Common myeloid progenitor, CD34-positive (primary cell): ENCODE results near the gene PDE5A.
A peak's percentile ranks its signal among the peaks of the same experiment; 100 is the strongest.

Experiments
- CTCF ChIA-PET: fragments of 350-600 bp; sonication (Branson Sonifier 250); formaldehyde crosslinking; loops from one replicate; lab custom pipeline; 2021; ENCODE audit warnings: antibody characterized with exemption; lab: Charles Lee
- POLR2A ChIA-PET: fragments of 350-600 bp; sonication (Branson Sonifier 250); formaldehyde crosslinking; loops from one replicate; lab custom pipeline; 2021; ENCODE audit warnings: antibody characterized with exemption; lab: Charles Lee
- DNase-seq, 3 donors: peaks; one replicate each; pipeline versions ENCODE4 v3.0.0 to v3.0.0-alpha.2; 2013
- H3K27ac ChIP-seq, 2 experiments: 1 replicate in 1 of 2; 2 replicates in 1 of 2; pipeline ENCODE4 v1.7.0; 2013; ENCODE audit warnings: inconsistent platforms in 2 of 2, low read length in 2 of 2, mild to moderate bottlenecking in 2 of 2, low read depth in 1 of 2, moderate library complexity in 1 of 2; ENCODE audit not compliant: severe bottlenecking in 2 of 2, insufficient read depth in 1 of 2, poor library complexity in 1 of 2
- H3K27me3 ChIP-seq, 5 experiments: replicated peaks in 2 of 5; 1 replicate in 3 of 5; 2 replicates in 2 of 5; pipeline versions ENCODE4 v1.6.1 to v1.7.0; 2013; ENCODE audit warnings: low read length in 4 of 5, mild to moderate bottlenecking in 2 of 5, moderate library complexity in 2 of 5, inconsistent platforms in 1 of 5; ENCODE audit not compliant: insufficient read depth in 5 of 5, control insufficient read depth in 4 of 5
- H3K36me3 ChIP-seq, 4 experiments: 1 replicate in 2 of 4; 2 replicates in 2 of 4; pipeline versions ENCODE4 v1.6.1 to v1.7.0; 2013; ENCODE audit warnings: low read length in 3 of 4, control low read depth in 1 of 4, mild to moderate bottlenecking in 1 of 4; ENCODE audit not compliant: control insufficient read depth in 4 of 4, insufficient read depth in 4 of 4
- H3K4me1 ChIP-seq, 4 experiments: 1 replicate in 3 of 4; 2 replicates in 1 of 4; pipeline versions ENCODE4 v1.6.1 to v1.7.1; 2013; ENCODE audit warnings: low read length in 3 of 4, mild to moderate bottlenecking in 3 of 4, control low read depth in 1 of 4, inconsistent platforms in 1 of 4, moderate library complexity in 1 of 4; ENCODE audit not compliant: control insufficient read depth in 4 of 4, insufficient read depth in 4 of 4; ENCODE audit errors: control extremely low read depth in 1 of 4
- H3K4me3 ChIP-seq, 7 experiments: 1 replicate in 4 of 7; 2 replicates in 3 of 7; pipeline versions ENCODE4 v1.5.1 to v1.7.0; 2013; ENCODE audit warnings: mild to moderate bottlenecking in 7 of 7, low read length in 6 of 7, moderate library complexity in 6 of 7, inconsistent platforms in 2 of 7, low read depth in 2 of 7, control low read depth in 1 of 7; ENCODE audit not compliant: insufficient read depth in 4 of 7, control insufficient read depth in 1 of 7; ENCODE audit errors: extremely low read depth in 1 of 7
- H3K9me3 ChIP-seq, 5 experiments: 1 replicate in 4 of 5; 2 replicates in 1 of 5; pipeline versions ENCODE4 v1.6.1 to v1.7.1; 2013; ENCODE audit warnings: low read length in 4 of 5, mild to moderate bottlenecking in 2 of 5, inconsistent platforms in 1 of 5, low read depth in 1 of 5, moderate library complexity in 1 of 5; ENCODE audit not compliant: control insufficient read depth in 4 of 5, insufficient read depth in 2 of 5; ENCODE audit errors: control extremely low read depth in 1 of 5
- WGBS: methylation state at CpG from one replicate; pipeline ENCODE4 v1.1.5; 2013; ENCODE audit not compliant: insufficient coverage; 5-methylcytosine and 5-hydroxymethylcytosine counted together

The PDE5A gene

DNA sequence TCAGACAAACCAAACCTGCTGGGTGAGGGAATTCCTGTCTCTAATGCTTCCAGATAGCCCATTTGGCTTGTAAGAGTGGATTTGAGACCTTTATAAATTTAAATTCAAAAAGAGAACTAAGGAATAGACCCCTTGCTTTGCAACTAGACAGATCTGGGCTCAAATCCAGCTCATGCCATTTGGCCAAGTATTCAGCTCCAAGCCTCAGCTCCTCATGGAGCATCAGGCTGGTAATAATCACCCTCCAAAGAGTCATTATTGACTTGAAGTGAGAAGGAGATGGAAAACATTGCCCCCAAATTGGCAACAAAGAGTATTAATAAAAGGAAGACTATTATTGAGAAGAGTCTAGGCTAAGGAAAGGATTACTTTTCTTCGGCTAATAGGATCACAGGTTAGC, 134.7 kb downstream of the PDE5A start:
- CTCF ChIA-PET: interaction anchor here (0.7 to 3.0 kb wide), 11 partner anchors 8 to 513 kb away, joined by 3 to 35 read pairs (median 3); no protein-coding TSS in a partner anchor
- Histone ChIP-seq H3K27me3 (no peaks in the 10 kb centered on the region), H3K4me3 (no peak overlapping the region), H3K9me3 (no peaks in the 10 kb centered on the region), H3K4me1 (no peaks in the 10 kb centered on the region), H3K36me3 (peaks cover 8 to 21% (median 15%) of the 10 kb centered on the region in 4 experiments), H3K27ac (no peak overlapping the region)
- POLR2A ChIA-PET: no interaction called here
- WGBS: 100% methylated on average over 1 of the region's 1 CpG
- no peak for DNase-seq

DNA sequence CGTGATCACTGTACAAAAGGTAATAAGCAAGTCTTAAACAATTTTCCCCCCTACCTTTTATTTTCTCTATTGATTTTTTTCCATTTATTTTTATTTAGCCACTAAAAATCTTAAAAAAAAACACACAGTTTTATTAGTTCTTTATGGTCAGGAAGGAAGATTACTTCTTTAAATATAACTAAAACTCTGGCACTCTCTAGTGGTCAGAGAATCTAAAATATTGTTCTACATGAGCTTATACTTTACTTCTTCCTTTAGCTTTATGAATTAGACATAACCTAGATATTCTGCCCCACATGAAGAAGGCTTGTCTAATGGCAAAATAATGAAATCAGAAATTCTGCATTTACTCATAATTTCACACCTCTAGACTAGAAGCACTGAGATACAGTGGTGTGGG, 135.2 kb downstream of the PDE5A start:
- WGBS: no CpG with 5 or more reads among the region's 1 CpG
- H3K27ac ChIP-seq: no peak overlapping the region
- no peaks in the 10 kb centered on the region for H3K9me3 ChIP-seq
- DNase-seq: peak; percentile 13 to 41 (median 34)
- ChIA-PET CTCF (interaction anchor here (0.7 to 3.0 kb wide), 11 partner anchors 9 to 512 kb away, joined by 3 to 35 read pairs (median 3); no protein-coding TSS in a partner anchor), POLR2A (no interaction called here)
- H3K36me3 ChIP-seq: peaks cover 4 to 16% (median 11%) of the 10 kb centered on the region in 4 experiments
- no peaks in the 10 kb centered on the region for H3K4me1 ChIP-seq
- no peak overlapping the region for H3K4me3 ChIP-seq
- no peaks in the 10 kb centered on the region for H3K27me3 ChIP-seq

DNA sequence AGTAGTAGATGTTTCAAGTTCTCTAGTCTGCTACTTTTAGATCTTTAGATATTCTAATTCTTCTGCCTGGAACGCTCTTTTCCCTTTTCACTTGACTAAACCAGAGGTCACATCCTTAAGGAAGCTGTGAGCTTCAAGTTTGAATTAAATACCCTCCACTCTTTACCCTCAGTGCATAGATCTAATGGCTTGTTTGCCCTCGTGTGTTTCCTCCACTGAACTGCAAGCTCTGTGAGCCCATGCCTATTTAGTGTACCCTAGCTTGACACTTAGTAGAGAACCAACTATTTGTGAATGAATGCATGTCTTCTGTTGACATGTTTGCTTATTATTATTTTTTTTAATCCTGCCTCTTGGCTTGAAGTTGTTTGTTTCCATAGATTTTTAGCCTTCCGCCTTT, 138.3 kb downstream of the PDE5A start:
- Histone ChIP-seq H3K4me3 (no peak overlapping the region), H3K27ac (no peak overlapping the region), H3K27me3 (no peaks in the 10 kb centered on the region), H3K4me1 (no peaks in the 10 kb centered on the region), H3K9me3 (no peaks in the 10 kb centered on the region), H3K36me3 (peaks cover 1 to 12% (median 2%) of the 10 kb centered on the region in 4 experiments)
- ChIA-PET POLR2A (no interaction called here), CTCF (interaction anchor here (0.7 to 2.3 kb wide), 7 partner anchors 10 to 508 kb away, joined by 3 to 9 read pairs (median 4); no protein-coding TSS in a partner anchor)
- WGBS: 100% methylated on average over 1 of the region's 3 CpGs
- DNase-seq: peak in 2 of 3 donors; percentile 40 to 43

DNA sequence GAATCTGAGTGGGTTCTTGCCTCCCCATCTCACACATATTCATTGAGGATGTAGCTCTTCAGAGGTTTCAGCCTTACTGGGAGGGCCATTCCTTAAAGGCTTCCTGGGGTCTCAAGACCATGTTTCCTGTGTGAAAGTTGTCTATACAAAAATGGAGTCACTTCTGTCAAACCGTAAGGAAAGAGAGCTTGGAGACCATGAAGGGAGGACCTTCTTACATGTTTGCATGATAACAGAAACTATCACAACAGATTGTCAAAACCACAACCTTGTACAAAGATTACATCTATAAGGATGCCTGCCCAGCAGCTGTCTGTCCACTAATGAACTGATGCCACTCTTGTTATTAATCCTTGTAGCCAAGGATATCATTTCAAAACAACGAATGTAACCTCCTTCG, 139.3 kb downstream of the PDE5A start:
- peaks cover 0 to 8% (median under 1%) of the 10 kb centered on the region in 4 experiments for H3K36me3 ChIP-seq
- 100% methylated on average over 1 of the region's 3 CpGs for WGBS
- CTCF ChIA-PET: interaction anchor here (2.0 to 2.3 kb wide), 2 partner anchors 10 to 173 kb away, joined by 5 to 9 read pairs; no protein-coding TSS in a partner anchor
- H3K4me1 ChIP-seq: no peaks in the 10 kb centered on the region
- H3K9me3 ChIP-seq: peaks cover 0 to 5% (median 0%) of the 10 kb centered on the region in 5 experiments
- POLR2A ChIA-PET: no interaction called here
- no peak overlapping the region for H3K27ac ChIP-seq
- no peak for DNase-seq
- H3K27me3 ChIP-seq: no peaks in the 10 kb centered on the region
- no peak overlapping the region for H3K4me3 ChIP-seq

DNA sequence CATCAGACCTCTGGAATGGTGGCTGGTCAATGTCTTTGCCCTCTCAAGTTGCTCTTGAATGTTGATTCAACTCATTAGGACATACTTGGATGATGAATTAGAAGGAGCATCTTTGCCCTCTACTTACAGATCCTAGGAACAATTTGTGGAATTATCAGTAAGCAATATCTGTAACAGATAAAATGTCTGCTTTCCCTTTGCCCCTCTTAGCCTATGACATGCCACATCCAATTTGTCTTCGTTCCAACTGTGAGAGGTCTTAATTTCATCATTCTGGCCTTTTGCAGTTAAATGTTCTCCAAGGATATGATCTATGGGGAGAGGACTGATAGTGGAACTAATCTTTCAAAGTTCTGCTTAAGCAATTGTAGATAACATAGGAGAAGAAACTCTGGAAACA, 148.3 kb downstream of the PDE5A start:
- WGBS: no CpG with 5 or more reads among the region's 1 CpG

DNA sequence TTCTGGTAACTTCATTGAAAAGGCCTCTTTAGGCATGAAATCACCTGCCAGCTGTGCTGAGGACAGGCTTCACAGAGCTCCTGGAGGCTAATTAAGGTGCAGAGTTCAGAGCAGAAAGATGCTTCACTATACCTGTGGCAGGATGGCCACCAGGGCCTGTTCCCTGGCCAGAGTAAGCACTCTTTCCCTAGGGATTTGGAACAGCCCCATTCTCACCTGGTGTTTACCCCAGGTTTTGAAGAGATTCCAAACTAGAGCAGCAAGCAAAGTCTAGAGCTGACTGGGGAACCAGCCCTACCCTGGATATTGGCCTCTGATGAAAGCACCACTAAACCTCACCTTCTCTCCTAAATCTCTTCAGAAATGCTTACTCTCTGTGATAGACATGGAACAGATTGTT, 148.8 kb downstream of the PDE5A start:
- Histone ChIP-seq H3K27ac (no peak overlapping the region), H3K27me3 (no peaks in the 10 kb centered on the region), H3K9me3 (peaks cover 0 to 13% (median 2%) of the 10 kb centered on the region in 5 experiments), H3K4me1 (no peaks in the 10 kb centered on the region), H3K36me3 (peaks cover 9 to 40% (median 19%) of the 10 kb centered on the region in 4 experiments), H3K4me3 (no peak overlapping the region)
- POLR2A ChIA-PET: no interaction called here
- no peak for DNase-seq
- CTCF ChIA-PET: interaction anchor here (1.5 to 2.0 kb wide), 2 partner anchors 11 to 13 kb away, joined by 3 to 4 read pairs; no protein-coding TSS in a partner anchor

More for the DNA sequence above, 148.3 kb downstream of the PDE5A start:
- ChIA-PET POLR2A (no interaction called here), CTCF (interaction anchor here (1.5 to 2.0 kb wide), 2 partner anchors 10 to 12 kb away, joined by 3 to 4 read pairs; no protein-coding TSS in a partner anchor)
- H3K4me1 ChIP-seq: no peaks in the 10 kb centered on the region
- DNase-seq: no peak
- peaks cover 0 to 14% (median 2%) of the 10 kb centered on the region in 5 experiments for H3K9me3 ChIP-seq
- no peaks in the 10 kb centered on the region for H3K27me3 ChIP-seq
- peaks cover 9 to 36% (median 19%) of the 10 kb centered on the region in 4 experiments for H3K36me3 ChIP-seq
- no peak overlapping the region for H3K27ac ChIP-seq
- H3K4me3 ChIP-seq: no peak overlapping the region

DNA sequence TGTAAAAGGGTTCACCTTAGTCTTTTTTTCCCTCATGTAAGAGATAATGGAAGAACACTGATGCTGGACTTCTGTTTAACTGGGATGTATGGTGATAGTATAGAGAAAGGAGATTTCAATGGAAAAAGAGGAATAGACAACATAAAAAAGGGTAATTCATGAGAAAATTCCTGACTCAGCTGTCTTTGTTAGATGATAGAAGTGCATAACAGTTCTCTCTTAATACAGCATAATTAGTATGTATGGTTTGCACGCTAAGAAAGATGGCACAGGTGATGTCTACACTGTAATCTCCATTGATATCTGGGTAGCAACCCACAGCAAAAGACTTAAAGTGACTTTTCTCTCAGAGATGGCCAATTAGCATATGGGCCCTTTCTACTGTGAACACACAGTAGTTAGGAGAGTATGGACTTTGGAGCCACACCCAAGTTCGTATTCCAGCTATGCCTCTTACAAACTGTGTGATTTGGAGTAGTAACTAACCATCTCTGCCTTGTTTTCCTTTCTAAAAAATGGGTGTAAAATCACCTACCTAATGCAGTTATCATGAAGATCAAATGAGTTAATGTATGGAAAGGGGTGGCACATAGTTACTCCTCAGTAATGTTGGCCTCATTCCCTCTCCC, 149.3 kb downstream of the PDE5A start:
- 90% methylated on average over 2 of the region's 2 CpGs for WGBS
- no peak for DNase-seq
- Histone ChIP-seq H3K4me3 (no peak overlapping the region), H3K27ac (no peak overlapping the region), H3K4me1 (no peaks in the 10 kb centered on the region), H3K9me3 (peaks cover 0 to 9% (median 2%) of the 10 kb centered on the region in 5 experiments), H3K36me3 (peaks cover 9 to 41% (median 19%) of the 10 kb centered on the region in 4 experiments), H3K27me3 (no peaks in the 10 kb centered on the region)
- CTCF ChIA-PET: interaction anchor here (1.0 to 1.5 kb wide), 3 partner anchors 11 to 26 kb away, joined by 3 to 5 read pairs (median 3); no protein-coding TSS in a partner anchor
- POLR2A ChIA-PET: no interaction called here
